HG02798 (cell line): ENCODE results near the gene ACTL9.
"Not testable (repeated sequence)": the region's sequence is repeated elsewhere in the genome, so short reads cannot be mapped to it uniquely, and the experiment has no call there.

Experiments
- ATAC-seq: cut with Tn5 transposase; IDR thresholded peaks from one replicate; pipeline ENCODE4 v1.9.1; 2021; ENCODE audit warnings: mild to moderate bottlenecking; ENCODE audit not compliant: unreplicated experiment, poor library complexity

Gene ACTL9

DNA sequence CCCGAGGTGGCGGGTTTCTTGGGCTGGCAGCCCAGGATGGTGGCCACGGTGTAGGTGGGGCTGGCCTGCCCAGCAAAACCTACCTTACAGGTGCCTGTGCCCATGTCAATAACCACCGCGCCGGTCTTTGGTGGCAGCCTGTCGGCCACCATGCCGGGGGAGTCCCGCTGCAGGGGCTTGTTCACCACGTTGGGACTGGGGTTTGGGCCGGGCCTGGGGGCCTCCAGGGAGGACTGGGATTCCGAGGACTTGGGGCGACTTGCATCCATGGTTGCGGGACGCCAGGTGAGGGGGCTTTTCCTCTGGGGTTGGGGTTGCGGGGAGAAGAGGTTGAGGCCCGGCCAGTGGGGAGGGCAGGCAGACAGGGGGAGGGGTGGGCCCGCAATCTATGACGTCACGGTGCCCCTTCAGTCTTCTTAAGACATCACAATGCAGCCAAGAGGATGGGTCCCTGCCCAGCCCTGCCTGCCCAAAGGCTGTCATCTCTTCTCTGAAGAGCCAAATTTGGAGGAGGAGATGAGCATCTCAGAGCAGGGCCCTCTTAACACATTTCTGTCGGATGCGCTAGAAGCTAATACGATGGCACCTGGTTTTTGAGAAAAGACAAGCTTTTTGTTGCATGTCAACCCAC lies at the start of gene ACTL9:
TSS of gene ACTL9 (minus strand) at position 363 of the 631 bp plus-strand sequence. CDS start at position 269, 94 bp downstream.
- no peak for ATAC-seq

- ATAC-seq, result not testable (repeated sequence)
These were observed 40.9 kb upstream of the ACTL9 start for GRCh38 chr19:8739291-8740065.

GRCh38 chr19:8738377-8738776 lies 39.8 kb upstream of the ACTL9 start:
- no peak for ATAC-seq

- ATAC-seq, result no peak
These were observed 33.0 kb upstream of the ACTL9 start for GRCh38 chr19:8731428-8732169.

- no peak for ATAC-seq
These were observed 25.7 kb upstream of the ACTL9 start for GRCh38 chr19:8724276-8724675.

GRCh38 chr19:8722032-8722431 lies 23.4 kb upstream of the ACTL9 start:
- no peak for ATAC-seq

DNA sequence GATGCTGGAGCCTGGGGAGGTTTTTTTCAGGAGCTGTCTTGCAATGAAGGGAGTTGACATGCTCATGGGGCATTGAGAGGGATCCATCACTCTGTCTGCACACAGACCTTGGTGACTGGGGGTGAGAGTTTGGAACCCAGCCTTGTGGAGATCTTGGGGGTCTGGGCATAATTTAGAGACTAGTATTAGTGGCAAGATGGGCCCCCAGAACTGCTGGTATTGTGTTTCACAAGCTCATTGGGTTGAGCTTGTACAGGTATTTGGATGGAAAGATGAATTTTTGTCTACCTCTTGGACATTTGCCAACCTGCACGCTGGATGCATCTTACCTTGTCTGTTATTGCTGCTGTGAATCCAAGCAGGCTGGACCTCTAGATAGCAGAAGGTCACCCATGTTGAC lies 22.7 kb upstream of the ACTL9 start, which contains the start of gene OR2Z1:
TSS of gene OR2Z1 (plus strand) at position 301 of the 400 bp plus-strand sequence. CDS start 9,395 bp downstream, outside the sequence.
- ATAC-seq, result no peak

DNA sequence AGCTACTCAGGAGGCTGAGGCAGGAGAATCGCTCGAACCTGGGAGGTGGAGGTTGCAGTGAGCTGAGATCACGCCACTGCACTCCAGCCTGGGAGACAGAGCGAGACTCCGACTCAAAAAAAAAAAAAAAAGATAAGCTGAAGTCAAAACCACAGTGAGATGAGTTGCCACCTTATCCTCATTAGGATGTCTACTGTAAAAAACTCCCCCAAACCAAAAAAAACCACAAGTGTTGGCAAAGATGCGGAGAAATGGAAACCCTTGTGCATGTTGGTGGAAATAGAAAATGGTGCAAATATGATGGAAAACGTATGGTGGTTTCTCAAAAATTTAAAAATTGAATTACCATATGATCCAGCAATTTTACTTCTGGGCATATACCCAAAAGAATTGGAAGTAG lies 11.7 kb upstream of the ACTL9 start:
- not testable (repeated sequence) for ATAC-seq

GRCh38 chr19:8705742-8706141 lies 7.1 kb upstream of the ACTL9 start:
- no peak for ATAC-seq

DNA sequence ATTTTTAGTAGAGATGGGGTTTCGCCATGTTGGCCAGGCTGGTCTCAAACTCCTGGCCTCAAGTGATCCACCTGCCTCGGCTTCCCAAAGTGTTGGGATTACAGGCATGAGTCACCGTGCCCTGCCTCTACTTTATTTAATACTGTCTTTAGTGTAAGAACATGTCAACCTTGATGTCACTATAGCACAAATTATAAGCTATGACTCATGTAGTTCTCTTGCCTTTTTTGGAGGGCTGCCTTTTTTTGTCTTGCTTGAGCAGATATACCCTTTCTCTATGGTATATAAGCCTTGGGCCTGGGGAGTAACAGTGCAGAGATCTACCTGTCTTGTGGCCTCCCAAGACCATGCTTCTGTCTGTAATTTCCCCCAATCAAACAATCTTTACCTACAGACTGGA lies 6.7 kb upstream of the ACTL9 start:
- ATAC-seq, result not testable (repeated sequence)

GRCh38 chr19:8703223-8703622 lies 4.6 kb upstream of the ACTL9 start:
- no peak for ATAC-seq

- ATAC-seq, result no peak
These were observed 3.8 kb upstream of the ACTL9 start for GRCh38 chr19:8702350-8702749.

GRCh38 chr19:8700956-8701355 lies 2.4 kb upstream of the ACTL9 start:
- ATAC-seq, result no peak

DNA sequence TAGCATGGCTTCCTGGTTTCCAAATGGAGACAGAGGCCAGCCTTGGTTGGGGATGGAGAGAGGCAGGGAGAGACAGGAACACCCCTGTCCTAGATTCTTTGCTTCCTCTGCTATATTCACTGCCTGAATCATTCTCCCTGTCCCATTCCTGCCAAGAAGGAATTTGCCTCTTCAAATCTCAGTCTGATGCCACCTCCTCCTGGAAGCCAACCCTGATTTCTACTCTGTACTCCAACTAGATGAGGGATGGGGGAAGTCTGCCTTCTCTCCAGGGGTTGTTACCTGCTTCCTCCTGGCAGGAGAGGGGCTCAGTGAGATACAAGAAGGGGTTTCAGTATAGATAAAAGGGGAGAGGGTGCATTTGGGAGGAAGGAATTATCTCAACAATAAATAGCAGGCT lies 1.3 kb upstream of the ACTL9 start:
- no peak for ATAC-seq

- ATAC-seq, result no peak
These were observed 743 bp downstream of the ACTL9 start for GRCh38 chr19:8697671-8698432.

- no peak for ATAC-seq
These were observed 1.6 kb downstream of the ACTL9 start for GRCh38 chr19:8696993-8697392.

DNA sequence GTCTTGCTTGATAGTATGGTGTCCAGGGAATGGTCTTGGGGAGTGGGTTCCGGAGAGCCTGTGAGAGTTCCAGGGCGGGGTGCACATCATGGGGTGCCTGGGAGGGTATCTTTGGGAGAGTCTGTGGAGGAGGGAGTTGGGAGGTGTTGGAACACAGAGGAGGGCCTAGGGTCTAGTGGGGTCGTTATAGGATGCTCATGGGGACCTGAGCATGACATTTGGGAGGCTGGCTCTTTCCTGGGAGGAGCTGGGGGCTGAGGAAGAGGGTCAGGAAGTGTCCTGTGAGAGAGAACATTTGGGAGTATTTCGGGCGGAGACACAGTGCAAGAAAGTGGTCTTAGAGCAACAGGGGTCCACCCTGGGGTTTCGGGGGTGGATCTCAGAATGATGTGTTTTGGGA lies 2.7 kb downstream of the ACTL9 start:
- ATAC-seq, result no peak

DNA sequence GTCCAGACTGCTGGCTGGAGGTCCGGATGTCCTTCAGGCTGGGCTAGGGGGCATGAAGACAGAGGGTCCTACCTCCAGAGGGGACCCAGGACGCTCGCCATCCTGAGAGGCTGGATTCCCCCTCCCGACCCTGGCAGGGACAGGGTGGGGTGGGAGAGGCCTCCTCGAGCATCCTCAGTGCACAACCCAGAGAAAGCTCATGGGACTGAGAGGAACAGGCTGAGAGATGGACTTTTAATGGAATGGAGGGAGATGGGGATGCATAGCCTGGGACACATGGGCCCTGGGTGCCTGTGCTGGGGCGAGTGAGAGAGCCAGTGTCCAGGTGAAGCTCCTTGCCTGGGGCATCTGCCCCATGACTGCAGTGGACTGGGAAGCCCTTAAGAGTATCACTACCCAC lies 3.1 kb downstream of the ACTL9 start:
- ATAC-seq, result no peak

GRCh38 chr19:8690753-8691539 lies 7.6 kb downstream of the ACTL9 start:
- no peak for ATAC-seq

DNA sequence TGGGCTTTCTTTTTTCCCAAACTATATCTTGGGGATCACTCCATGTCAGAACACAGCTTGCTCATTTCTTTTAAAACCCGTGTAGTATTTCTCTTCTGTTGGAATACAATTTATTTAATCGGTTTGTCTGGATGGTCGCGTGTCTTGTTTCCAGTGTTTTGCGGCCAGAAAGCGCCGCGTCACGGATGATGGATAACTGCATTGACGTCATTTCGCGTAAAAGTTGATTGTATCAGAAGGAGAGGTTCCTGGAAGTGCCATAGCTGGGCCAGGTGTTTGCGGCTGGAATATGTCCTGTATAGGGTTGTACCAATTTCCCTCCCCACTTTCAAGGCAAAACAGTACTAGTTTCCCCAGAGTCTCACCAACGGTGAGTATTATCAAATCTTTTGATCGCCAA lies 9.7 kb downstream of the ACTL9 start:
- no peak for ATAC-seq
